GM19239 (cell line): Measurements from ENCODE around the gene TRIP6.
"Not testable (repeated sequence)": the region's sequence is repeated elsewhere in the genome, so short reads cannot be mapped to it uniquely, and the experiment has no call there.

Experiments
- DNase-seq: peaks from one replicate; pipeline ENCODE4 v3.0.0; 2011; ENCODE audit warnings: low spot score; ENCODE audit not compliant: insufficient read length
- FAIRE-seq: peaks from 2 replicates; lab custom pipeline; 2011; peaks lifted over from hg19 to GRCh38; lab: Jason Lieb, UNC

TRIP6 gene

DNA sequence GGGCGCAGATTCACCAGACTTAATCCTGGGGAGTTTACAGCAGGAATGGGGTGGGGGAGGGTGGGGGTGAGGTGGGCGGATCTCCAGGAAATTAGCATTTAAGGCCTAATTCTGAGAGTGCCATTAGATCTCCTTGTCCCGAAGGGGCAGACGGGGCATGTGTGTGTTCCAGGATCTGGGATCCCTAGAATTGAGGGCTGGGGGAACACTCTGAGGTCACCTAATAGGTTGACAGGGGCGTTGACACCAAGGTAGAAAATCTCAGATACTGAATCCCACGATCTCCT lies 30.4 kb upstream of the TRIP6 start:
- FAIRE-seq (no peak), DNase-seq (no peak)

DNA sequence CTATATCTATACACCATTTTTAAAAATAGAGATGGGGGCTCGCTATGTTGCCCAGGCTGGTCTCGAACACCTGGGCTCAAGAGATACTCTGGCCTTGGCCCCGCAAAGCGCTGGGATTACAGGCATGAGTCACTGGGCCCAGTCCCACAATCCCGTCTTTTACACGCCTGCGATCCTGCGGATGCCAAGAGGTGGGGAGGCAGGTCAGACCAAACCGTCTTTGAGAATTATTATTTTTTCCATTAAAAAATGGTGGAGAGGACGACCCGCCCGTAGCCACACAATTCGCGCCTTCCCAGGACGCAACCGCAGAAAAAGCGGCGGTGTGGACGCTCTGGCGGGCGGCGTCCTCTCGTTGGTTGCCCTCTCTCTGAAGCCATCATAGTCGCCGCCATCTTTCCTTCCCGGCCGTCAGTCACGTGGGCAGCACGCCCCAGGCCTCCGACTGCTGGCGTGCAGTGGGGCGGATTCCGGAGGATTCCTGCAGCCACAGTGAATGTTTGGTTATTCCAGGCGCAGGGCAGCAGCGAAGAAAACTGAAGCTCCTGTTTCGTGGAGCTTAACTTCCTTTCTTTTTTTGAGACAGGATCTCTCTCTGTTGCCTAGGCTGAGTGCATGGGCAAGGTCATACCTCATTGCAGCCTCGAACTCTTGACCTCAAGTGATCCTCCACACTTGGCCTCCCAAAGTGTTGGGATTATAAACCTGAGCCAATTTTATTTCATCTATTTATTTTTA lies 29.9 kb upstream of the TRIP6 start:
- FAIRE-seq (peak; percentile 92), DNase-seq (peak; percentile 88)

DNA sequence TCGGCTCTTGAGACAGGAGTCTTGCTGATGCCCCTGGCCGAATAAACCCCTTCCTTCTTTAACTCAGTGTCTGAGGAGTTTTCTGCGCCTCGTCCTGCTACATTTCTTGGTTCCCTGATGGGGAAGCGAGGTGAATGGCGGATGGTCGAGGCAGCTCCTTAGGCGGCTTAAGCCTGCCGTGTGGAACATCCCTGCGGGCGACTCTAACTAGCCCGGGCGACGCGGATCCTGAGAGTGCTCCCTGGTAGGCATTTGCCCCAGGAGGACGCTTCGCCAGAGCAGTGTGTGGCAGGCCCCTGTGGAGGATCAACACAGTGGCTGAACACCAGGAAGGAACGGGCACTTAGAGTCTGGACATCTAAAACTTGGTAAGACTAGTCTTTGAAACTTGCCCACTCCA lies 27.8 kb upstream of the TRIP6 start:
- no peak for DNase-seq
- no peak for FAIRE-seq

DNA sequence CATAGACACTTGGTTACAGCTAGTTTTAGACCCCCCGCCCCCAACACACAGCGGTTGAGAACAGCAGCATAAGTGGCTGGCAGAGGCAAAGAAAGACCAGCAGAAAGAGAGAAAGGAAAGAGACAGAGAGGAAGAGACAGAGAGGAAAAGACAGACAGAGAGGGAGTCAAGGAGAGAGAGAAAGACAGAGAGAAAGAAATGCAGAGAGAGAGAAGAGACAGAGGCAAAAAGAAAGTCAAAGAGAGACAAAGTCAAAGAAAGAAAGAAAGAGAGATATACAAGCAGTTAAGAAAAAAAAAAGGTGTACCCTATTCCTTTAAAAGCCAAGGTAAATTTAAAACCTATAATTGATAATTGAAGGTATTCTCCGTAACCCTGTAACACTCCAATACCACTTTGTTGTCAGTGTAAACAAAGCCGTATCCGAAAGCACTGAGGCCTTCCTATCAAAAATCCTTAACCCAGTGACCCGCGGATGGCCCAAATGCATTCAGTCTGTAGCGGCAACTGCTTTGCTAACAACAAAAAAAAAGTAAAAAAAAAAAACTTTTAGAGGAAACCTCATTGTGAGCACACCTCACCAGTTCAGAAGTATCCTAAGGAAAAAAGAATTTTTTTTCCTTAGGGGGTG lies 26.6 kb upstream of the TRIP6 start:
- FAIRE-seq, result no peak
- DNase-seq, result no peak

DNA sequence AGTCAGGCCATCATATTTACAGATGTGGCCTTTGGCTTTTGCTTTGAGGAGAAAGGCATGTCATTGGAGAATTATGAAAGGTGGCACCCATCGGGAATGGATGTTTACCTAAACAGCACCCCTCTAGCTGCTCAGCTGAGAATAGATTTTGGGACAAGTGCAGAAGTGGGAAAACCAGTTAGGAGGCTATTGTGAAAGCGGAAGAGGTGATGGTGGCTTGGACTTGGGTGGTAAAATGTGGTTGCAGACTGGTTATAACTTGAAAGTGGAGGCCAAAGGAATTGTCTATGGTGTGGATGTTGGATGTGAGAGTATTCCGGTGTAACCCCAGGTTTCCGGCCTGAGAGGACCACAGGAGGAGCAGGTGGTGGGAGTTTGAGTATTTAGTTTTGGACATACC lies 19.8 kb upstream of the TRIP6 start:
- no peak for DNase-seq

DNA sequence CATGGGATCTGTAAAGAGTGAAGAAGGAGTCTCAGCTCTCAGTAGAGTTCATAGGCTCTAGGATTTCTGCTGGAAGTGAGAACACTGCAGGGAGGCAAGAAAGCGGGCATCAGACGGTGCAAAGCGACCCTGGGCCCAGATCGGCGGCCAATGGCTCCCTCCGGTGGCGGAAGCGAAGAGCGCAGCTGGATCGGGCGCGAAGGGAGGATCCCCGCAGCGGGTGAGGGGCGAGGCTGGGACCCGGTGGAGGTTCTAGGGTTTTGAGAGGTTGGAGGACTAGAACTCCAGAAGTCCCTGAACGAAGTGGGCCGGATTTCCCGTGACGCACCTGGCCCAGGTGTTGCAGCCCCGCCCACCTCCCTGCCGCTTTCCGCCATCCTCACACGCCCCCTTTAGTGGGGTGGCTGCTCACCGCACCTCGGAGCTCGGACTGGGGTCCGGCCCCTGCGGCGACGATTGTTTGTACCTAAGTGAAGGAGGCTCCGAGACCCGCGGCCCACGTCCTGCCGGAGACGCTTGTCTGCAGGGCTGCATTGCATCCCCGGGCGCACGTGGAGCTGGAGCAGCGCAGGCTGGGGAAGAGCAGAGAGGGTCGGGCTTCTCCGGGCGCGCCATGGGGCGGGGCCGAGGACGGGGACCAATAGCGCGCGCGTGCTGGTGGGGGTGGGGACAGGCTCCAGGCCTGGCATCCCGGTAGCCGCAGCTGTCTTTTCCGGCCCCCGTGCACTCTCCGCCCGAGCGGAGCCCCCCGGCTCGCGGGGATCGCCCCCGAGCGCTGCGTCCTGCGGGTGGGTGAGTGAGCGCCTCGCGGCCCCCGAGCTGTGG lies 14.9 kb upstream of the TRIP6 start, which contains the start of gene SLC12A9:
SLC12A9 (plus strand) TSS at position 666 of the 825 bp plus-strand sequence. CDS start 1,485 bp downstream, outside the sequence.
- FAIRE-seq, result peak; percentile 97
- peak; percentile 95 for DNase-seq

More for the DNA sequence above, 19.8 kb upstream of the TRIP6 start:
- no peak for FAIRE-seq

DNA sequence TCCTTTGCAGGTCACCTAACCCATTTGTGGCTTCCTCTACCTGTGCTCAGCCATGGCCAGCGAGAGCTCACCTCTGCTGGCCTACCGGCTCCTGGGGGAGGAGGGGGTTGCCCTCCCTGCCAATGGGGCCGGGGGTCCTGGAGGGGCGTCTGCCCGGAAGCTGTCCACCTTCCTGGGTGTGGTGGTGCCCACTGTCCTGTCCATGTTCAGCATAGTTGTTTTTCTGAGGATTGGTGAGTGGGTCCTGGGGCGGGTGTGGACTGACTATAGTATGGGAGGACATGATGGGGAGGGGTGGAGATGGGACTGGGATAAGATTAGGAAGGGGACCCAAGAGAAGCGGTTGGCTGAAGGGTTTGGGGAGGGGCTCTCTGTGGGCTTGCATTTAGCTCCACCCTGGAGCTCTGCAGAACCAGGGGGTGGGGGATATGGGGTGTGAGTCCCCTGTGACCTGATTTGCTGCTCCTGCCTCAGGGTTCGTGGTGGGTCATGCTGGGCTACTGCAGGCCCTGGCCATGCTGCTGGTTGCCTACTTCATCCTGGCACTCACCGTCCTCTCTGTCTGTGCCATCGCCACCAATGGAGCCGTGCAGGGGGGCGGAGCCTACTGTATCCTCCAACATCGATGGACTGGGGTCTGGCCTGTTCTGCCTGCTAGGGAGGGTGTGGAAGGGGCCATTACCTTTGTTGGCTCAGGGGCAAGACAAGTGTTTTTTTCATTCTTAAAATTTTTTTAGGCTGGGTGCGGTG lies 12.9 kb upstream of the TRIP6 start:
- DNase-seq (no peak), FAIRE-seq (no peak)

DNA sequence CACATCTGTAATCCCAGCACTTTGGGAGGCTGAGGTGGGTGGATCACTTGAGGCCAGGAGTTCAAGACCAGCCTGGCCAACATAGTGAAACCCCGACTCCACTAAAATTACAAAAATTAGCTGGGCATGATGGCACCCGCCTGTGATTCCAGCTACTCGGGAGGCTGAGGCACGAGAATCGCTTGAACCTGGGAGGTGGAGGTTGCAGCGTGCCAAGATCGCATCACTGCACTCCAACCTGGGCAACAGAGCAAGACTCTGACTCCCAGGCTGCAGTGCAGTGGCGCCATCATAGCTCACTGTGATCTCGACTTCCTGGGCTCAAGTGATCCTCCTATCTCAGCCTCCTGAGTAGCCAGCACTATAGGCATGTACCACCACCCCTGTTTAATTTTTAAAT lies 12.3 kb upstream of the TRIP6 start:
- FAIRE-seq, DNase-seq: not testable (repeated sequence)

DNA sequence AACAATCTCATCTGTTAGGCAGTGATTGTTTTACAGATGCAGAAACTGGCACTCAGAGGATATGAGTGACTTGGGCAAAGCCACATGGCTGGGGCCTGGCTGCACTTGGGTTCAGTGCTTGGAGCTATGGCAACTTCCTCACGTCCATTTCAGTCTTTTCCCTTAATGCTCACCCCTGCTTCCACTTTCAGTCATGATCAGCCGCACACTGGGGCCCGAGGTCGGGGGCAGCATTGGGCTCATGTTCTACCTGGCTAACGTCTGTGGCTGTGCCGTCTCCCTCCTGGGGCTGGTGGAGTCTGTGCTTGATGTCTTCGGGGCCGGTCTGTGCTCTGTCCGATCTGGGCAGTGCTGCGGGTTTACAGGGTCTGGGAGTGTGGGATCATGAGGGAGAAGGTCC lies 11.7 kb upstream of the TRIP6 start:
- DNase-seq, result no peak
- no peak for FAIRE-seq

DNA sequence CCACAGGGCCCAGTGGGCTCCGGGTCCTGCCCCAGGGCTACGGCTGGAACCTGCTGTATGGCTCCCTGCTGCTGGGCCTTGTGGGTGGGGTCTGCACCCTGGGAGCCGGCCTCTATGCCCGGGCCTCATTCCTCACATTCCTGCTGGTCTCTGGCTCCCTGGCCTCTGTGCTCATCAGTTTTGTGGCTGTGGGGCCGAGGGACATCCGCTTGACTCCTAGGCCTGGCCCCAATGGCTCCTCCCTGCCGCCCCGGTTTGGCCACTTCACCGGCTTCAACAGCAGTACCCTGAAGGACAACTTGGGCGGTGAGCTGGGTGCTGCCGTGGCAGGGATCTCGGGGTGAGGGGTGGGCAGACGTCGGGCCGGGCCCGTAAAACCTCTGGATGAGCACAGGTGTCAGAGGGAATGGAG lies 10.3 kb upstream of the TRIP6 start:
- FAIRE-seq (no peak), DNase-seq (no peak)

DNA sequence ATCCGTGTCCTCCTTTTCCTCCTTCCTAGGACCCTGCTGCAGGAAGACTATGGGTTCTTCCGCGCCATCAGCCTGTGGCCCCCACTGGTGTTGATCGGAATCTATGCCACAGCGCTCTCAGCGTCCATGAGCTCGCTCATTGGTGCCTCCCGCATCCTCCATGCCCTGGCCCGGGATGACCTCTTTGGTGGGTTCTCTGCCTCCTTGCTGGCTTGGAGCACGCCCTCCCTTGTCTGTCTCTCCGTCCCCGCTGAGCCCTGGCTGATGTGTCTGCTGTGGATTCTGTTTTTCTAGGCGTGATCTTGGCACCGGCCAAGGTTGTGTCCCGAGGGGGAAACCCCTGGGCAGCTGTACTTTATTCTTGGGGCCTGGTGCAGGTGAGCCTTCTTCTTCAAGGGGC lies 7.3 kb upstream of the TRIP6 start:
- FAIRE-seq (no peak), DNase-seq (no peak)

DNA sequence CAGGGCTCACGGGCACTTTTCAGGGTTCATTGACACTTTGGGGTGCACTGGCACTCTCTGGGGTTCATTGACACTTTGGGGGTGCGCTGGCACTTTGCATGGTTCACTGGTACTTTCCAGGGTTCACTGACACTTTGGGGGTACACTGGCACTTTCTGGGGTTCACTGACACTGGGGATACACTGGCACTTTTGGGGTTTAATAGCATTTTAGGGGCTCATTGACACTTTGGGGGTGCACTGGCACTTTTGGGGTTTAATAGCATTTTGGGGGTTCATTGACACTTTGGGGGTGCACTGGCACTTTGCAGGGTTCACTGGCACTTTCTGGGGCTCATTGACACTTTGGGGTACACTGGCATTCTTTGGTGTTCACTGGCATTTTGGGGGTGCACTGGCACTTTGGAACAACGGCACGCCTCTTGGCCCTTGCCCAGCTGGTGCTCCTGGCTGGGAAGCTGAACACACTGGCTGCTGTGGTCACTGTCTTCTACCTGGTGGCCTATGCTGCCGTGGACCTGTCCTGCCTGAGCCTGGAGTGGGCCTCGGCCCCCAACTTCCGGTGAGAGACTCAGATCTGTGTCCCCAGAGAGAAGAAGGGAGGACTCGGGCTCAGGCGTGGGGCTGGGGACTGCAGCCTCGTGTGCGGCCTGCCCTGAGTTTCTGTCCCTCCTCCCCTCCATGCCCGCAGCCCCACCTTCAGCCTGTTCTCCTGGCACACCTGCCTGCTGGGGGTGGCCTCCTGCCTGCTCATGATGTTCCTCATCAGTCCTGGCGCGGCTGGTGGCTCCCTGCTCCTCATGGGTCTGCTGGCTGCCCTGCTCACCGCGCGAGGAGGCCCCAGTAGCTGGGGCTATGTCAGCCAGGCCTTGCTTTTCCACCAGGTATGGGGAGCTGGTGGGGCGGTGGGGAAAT lies 6.2 kb upstream of the TRIP6 start:
- FAIRE-seq (no peak), DNase-seq (no peak)

DNA sequence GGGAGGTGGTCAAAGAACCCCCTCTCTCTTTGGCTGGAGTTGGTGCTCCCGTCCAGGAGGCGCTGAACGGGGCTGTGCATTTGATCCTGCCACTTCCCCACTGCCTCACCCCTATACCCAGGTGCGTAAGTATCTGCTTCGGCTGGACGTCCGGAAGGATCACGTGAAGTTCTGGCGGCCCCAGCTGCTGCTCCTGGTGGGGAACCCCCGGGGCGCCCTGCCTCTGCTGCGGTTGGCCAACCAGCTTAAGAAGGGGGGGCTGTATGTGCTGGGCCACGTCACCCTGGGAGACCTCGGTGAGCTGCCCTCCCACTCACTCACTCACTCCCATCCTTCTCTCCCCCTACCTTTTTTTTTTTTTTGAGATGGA lies 5.6 kb upstream of the TRIP6 start:
- no peak for DNase-seq
- FAIRE-seq, result no peak

DNA sequence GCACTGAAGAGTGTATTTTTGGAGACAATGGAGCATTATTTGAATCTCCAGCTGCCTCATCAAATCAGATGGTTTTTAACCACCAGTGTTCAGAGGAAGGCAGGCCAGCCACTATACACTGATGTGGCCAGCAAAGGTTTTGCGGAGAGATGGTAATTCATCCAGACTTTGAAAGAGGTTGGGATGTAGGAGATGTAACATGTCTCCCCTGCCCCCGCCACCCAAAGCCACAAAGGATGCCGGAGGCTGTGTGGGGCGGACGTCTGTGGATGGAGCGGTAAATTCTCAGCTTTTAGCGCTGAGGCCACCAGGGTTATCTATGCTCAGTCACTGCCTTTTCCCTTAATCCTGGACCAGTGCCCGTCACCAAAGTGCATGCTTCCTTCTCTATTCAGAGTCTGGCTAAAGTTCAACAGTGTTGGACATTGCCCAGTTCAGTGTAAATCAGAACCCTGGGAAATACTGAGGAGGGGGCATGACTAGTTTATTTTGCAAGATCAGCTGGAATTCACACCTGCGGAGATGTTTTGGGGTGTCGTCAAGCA lies 3.7 kb upstream of the TRIP6 start:
- no peak for FAIRE-seq
- no peak for DNase-seq

DNA sequence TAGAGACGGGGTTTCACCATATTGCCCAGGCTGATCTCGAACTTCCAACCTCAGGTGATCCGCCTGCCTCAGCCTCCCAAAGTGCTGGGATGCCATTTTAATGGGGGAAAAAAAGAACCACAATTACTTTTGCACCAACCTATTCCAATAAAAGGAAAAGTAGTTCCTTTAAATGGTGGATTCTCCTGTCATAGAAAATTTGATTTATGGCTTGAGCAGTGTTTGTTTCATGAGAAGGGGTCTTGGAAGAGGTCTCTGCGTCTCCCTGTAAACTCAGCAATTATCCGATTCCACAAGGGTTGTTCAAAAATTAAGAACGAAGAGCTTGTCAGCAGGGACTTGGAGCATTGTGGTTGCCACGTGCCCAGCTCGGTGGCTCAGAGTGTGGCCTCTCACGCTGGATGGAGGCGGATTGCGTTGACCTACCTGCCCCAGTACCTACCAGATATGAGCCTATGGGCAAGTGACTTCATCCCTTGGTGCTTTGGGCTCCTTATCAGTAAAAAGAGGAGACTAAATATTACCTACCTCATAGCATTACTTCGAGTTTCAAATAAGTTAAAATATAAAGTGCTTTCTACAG lies 2.8 kb upstream of the TRIP6 start:
- FAIRE-seq, result no peak
- no peak for DNase-seq

DNA sequence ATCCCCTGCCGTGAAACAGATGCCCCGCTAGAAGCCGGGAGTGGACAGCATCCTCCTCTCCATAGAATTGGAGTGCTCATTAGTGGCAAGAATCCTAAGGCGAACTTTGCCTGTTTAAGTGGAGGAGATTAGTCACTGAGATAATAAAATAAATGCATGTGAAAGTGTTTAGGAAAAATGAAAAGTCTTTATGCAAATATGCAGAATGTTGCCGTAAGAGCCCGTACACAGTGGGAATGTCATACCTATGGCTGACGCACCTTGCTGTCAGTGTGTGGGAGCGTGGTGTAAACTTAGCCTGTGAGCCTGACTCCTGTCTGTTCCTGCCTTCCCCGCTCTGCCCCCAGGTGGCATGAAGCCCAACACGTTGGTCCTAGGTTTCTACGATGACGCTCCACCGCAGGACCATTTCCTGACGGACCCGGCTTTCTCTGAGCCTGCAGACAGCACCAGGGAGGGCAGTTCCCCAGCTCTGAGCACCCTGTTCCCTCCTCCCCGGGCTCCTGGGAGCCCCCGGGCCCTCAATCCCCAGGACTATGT lies 1.7 kb upstream of the TRIP6 start:
- no peak for DNase-seq

DNA sequence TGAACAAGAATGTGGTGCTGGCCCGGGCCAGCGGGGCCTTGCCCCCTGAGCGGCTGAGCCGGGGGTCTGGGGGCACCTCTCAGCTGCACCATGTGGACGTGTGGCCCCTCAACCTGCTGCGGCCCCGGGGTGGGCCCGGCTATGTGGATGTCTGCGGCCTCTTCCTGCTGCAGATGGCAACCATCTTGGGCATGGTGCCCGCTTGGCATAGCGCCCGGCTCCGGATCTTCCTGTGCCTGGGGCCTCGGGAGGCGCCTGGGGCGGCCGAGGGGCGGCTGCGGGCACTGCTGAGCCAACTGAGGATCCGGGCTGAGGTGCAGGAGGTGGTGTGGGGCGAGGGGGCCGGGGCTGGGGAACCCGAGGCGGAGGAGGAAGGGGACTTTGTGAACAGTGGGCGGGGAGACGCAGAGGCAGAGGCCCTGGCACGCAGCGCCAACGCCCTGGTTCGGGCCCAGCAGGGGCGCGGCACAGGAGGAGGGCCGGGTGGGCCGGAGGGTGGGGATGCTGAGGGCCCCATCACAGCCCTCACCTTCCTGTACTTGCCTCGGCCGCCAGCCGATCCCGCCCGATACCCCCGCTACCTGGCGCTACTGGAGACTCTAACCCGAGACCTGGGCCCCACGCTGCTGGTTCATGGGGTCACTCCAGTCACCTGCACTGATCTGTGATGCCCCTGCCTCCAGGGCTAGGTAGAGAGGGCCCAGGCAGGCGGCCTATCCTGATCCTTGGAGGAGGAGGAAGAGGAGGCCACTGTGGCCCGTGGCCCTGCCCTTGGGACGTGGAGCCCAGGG lies 1.1 kb upstream of the TRIP6 start:
- FAIRE-seq, result no peak
- DNase-seq, result no peak

More for the DNA sequence above, 1.7 kb upstream of the TRIP6 start:
- no peak for FAIRE-seq

DNA sequence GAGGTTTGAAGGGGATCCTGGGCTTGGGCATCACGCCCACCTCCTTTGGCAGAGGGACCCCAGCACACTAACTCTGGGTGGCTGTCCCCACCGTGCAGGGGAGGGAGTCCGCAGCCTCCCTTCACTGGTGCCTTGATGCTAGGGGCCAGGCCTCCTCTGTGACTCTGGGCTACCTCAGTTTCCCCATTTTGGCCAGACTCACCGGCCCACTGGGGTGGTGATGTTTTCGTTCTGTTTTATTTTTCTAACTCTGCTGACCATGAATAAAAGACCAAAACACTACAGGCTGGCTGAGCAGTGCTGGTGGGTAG lies 503 bp upstream of the TRIP6 start:
- DNase-seq (no peak), FAIRE-seq (no peak)
